ENCODE results near the gene ZNF506. TPM values are rescaled to one million over a fixed set of nuclear protein-coding genes. Genes with fewer than 3 reads are reported as not detected.
"Not testable (repeated sequence)": the region's sequence is repeated elsewhere in the genome, so short reads cannot be mapped to it uniquely, and the experiment has no call there.

Gene ZNF506
- total RNA-seq, 1 donor from 2014 or later = 2.9 TPM

DNA sequence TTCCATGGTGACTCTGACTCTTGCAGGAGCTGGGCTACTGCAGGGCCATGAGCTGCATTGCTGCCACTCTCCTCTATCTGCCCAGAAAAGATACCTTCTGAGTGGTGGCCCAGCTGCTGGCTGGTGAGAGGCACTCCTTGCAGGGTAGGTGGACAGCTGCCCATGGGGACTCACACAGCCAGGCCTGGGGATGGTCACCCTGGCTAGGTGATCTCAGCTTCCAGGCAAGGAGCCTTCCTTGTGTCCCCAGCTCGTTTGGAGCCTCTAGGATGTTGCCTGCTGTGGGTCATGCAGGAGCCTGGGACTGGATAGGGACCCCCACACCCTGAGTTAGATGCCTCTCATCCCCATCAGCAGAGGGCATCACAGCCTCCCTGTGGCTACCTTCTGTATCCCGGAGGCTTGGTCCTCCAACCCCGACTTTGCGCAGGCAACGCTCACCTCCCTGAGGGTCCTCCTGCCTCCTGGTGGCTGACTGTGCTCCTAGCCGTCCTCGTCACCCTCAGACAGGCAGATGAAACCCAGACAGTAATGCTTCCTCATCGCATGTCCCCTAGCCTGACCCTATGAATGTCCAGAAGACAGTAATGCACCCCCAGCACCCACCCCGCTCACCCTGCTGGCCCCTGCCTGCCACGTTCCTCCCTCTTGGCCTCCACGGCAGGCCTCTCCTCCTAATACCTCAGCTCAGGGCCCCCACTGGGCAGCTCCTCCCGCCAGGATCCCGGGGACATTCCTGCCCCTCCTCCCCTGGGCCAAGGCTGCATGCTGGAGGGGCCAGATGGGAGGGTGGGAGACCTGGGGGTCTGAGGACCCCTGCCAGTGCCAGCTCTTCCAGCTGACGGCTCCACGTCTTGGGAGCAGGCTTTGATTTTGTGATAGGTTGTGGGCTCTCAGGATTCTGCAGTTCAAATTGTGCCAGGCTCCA is 75.0 kb downstream of the ZNF506 start:
- ATAC-seq (no peak), DNase-seq (ENCODE audit: low spot score) (no peak)

DNA sequence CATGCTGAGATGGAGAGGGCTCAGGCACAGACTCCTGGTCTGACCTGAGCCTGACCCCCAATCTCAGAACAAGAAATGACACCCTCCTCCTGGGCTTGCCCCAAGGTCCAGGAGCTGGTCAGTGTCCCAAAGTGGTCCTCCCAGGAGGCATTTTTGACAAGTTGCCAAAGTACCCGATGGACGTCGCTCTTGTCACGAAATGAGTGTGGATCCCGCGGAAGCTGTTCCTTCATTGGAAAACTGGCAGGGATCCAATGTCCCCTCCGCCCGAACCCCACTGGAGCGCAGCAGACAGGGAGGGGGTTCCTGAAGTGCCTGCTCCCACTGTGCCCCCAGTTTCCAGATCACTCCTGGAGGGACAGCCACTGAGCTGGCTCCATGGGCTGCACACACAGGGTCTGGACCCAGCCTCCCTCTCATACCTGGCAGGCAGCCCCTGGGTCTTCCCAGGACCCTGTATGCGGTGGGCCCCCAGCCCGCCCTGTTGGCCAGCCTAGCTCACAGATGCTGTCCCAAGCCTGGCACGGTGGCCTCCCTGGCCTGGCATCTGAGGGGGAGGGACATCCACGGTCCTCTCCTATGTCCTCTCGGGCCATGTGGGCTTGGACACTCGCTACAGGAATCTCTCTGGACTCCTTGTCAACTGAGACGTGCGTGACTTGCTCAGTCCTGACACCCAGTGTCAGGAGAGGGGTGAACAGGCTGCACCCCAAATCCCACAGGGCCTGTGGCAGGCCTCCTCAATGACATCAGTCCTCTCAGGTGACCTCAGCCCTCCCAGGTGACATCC is 75.9 kb downstream of the ZNF506 start:
- no peak for ATAC-seq

DNA sequence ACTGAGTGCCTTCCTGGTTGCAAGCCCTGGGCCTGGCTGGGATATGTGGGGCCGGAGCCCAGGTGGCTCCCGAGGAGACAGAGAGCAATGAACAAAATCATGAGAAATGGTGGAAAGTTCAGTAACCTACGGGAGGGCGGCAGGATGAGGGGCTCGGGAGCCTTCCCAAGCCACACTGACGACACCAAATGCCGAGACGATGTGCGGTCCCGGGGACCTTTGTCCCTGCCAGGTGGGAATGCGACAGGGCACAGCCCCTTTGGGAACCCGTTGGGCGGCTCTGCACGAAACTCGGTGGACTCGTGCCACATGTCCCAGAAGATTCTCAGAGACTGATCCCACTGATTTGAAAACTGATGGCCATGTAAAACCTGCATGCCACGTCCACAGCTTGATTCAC is 76.9 kb downstream of the ZNF506 start:
- DNase-seq (ENCODE audit: low spot score) = no peak

More for the DNA sequence above, 75.9 kb downstream of the ZNF506 start:
- DNase-seq (ENCODE audit: low spot score) = no peak

DNA sequence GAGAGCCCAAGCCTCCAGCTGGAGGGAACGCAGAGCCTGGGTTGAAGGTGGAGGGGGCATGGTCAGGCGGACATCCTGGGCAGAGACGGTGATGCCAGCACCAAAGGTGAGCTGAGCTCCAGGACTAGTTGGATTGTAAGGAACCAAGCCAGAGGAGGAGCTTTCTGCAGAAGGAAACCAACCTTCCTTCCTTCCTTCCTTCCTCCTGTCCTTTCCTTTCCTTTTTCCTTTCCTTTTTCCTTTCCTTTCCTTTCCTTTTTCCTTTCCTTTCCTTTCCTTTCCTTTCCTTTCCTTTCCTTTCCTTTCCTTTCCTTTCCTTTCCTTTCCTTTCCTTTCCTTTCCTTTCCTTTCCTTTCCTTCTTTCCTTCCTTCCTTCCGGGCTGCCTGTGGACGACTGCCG is 77.6 kb downstream of the ZNF506 start:
- ATAC-seq; DNase-seq (ENCODE audit: low spot score): not testable (repeated sequence)

More for the DNA sequence above, 76.9 kb downstream of the ZNF506 start:
- no peak for ATAC-seq

DNA sequence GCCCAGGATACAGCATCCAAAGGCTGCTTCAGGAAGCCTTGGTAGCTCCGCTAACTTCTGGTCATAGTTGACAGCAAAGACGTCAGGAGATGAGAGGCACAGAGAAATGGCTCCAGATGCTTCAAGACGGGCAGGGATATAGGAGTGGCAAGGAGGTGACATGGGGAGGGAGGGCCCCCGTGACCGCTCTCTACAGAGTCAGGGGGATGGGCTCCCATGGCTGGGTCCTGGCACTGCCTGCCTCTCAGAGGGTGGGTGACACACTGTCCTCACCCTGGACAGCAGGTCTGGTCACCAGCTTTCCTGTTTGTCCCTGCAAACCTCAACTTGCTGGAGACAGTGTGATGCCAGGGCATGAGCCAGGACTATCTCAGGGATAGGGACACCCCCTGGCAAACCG is 78.4 kb downstream of the ZNF506 start:
- DNase-seq (ENCODE audit: low spot score) (no peak), ATAC-seq (no peak)

DNA sequence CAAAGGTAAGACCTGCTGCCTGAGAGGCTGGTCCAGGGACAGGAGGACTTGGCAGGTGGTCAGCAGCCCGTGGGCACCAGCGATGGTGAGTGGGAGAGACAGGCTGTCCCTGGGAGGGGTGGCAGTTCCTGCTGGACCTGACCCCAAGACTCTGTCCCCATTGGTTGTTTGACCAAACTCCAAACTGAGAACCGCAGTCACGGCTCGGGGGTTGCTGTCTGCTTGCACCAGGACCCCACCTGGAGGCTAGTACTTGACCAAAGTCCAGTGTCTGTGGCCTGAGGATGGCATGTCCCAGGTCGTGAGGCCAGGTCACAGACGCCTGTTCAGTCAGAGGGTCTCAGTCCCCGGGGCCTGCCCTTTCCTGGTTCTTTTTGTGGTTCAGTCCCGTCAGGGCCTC is 78.8 kb downstream of the ZNF506 start:
- ATAC-seq (no peak), DNase-seq (ENCODE audit: low spot score) (no peak)

Other genes starting within 250 kb of the ZNF506 start
- gene PBX4, start 203.1 kb downstream of the ZNF506 start, total RNA-seq = 0.18 TPM
- gene LPAR2, start 193.5 kb downstream of the ZNF506 start, total RNA-seq = 1.3 TPM
- 3.7 TPM for gene GMIP, start 178.1 kb downstream of the ZNF506 start, total RNA-seq
- 34.2 TPM for gene ATP13A1, start 158.1 kb downstream of the ZNF506 start, total RNA-seq
- gene ZNF101, start 152.9 kb downstream of the ZNF506 start, total RNA-seq = 3.4 TPM
- 0.40 TPM for gene ZNF14, start 88.6 kb downstream of the ZNF506 start, total RNA-seq
- gene ZNF253, start 44.1 kb upstream of the ZNF506 start, total RNA-seq = 4.7 TPM
- gene ZNF93, start 79.2 kb upstream of the ZNF506 start, total RNA-seq = 0.45 TPM
- gene ZNF682, start 217.8 kb upstream of the ZNF506 start, total RNA-seq = 2.8 TPM